ENCODE measurements around the gene MRPS18A.

MRPS18A gene

DNA sequence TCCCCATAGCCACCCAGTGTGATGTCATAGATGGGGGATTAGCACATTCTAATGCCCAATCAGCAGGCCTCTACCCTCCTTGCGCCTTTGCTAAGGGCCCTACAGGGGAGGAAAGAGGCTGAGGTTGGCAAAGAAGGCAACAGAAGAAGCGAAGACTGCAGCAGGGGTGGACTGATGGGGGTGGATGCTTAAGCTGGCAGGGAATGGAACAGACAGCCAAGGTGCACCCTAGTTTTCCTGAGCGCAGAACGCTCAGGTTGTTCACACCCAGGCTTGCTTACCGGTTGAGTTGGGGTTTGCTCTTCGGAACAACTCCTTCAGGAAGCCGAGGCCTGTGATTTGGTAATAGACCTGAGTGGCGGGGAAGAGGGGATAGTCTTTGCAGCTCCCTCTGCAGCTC lies 12.7 kb downstream of the MRPS18A start:
- TF ChIP-seq, protein P1, sequence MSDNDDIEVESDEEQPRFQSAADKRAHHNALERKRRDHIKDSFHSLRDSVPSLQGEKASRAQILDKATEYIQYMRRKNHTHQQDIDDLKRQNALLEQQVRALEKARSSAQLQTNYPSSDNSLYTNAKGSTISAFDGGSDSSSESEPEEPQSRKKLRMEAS (IDR thresholded peaks at IDR 0.05): no peak
- no peak for TF ChIP-seq TEAD4 (IDR thresholded peaks at IDR 0.05)
- TF ChIP-seq, protein P2, sequence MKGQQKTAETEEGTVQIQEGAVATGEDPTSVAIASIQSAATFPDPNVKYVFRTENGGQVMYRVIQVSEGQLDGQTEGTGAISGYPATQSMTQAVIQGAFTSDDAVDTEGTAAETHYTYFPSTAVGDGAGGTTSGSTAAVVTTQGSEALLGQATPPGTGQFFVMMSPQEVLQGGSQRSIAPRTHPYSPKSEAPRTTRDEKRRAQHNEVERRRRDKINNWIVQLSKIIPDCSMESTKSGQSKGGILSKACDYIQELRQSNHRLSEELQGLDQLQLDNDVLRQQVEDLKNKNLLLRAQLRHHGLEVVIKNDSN (IDR thresholded peaks at IDR 0.05): no peak
- TF ChIP-seq CREB1 (IDR thresholded peaks at IDR 0.05; ENCODE audit: low read depth): no peak
- no peak for TF ChIP-seq FOXM1 (IDR thresholded peaks at IDR 0.05; ENCODE audit: borderline replicate concordance, low read depth)
- no peak for TF ChIP-seq TCF12 (IDR thresholded peaks at IDR 0.05; ENCODE audit: low read depth)

DNA sequence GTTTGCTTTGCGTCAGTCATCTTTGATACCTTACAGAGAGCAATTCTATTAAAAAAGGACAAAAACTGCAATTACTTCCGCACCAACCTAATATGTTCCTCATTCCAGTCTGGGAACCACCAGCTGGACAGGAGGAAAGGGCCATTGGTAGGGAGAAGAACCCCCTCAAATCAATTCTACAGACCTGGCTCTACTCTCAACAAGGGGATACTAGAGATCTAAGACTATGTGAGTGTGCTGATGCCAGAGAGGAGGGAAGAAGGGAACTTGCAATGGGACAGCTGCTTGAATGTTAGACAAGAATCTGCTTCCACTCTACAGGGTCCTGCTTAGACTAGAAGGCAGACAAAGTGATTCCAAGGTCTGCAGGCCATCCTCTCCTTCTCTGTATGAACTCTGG lies 13.3 kb downstream of the MRPS18A start:
- TF ChIP-seq ZBTB7A (IDR thresholded peaks at IDR 0.05; ENCODE audit: low read depth): no peak
- TF ChIP-seq TCF12 (IDR thresholded peaks at IDR 0.05; ENCODE audit: low read depth): no peak
- no peak for TF ChIP-seq CEBPB (IDR thresholded peaks at IDR 0.05)
- TF ChIP-seq EP300 (IDR thresholded peaks at IDR 0.05; ENCODE audit: borderline replicate concordance): no peak
- TF ChIP-seq TEAD4 (IDR thresholded peaks at IDR 0.05): no peak
- no peak for TF ChIP-seq EGR1 (IDR thresholded peaks at IDR 0.05)
- no peak for TF ChIP-seq FOXM1 (IDR thresholded peaks at IDR 0.05; ENCODE audit: borderline replicate concordance, low read depth)
- TF ChIP-seq NFIC (IDR thresholded peaks at IDR 0.05): no peak
- TF ChIP-seq, protein P1 (IDR thresholded peaks at IDR 0.05): no peak
- no peak for TF ChIP-seq CREB1 (IDR thresholded peaks at IDR 0.05; ENCODE audit: low read depth)
- no peak for TF ChIP-seq YY1 (IDR thresholded peaks at IDR 0.05; ENCODE audit: low read depth)
- TF ChIP-seq, protein P3, sequence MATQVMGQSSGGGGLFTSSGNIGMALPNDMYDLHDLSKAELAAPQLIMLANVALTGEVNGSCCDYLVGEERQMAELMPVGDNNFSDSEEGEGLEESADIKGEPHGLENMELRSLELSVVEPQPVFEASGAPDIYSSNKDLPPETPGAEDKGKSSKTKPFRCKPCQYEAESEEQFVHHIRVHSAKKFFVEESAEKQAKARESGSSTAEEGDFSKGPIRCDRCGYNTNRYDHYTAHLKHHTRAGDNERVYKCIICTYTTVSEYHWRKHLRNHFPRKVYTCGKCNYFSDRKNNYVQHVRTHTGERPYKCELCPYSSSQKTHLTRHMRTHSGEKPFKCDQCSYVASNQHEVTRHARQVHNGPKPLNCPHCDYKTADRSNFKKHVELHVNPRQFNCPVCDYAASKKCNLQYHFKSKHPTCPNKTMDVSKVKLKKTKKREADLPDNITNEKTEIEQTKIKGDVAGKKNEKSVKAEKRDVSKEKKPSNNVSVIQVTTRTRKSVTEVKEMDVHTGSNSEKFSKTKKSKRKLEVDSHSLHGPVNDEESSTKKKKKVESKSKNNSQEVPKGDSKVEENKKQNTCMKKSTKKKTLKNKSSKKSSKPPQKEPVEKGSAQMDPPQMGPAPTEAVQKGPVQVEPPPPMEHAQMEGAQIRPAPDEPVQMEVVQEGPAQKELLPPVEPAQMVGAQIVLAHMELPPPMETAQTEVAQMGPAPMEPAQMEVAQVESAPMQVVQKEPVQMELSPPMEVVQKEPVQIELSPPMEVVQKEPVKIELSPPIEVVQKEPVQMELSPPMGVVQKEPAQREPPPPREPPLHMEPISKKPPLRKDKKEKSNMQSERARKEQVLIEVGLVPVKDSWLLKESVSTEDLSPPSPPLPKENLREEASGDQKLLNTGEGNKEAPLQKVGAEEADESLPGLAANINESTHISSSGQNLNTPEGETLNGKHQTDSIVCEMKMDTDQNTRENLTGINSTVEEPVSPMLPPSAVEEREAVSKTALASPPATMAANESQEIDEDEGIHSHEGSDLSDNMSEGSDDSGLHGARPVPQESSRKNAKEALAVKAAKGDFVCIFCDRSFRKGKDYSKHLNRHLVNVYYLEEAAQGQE (IDR thresholded peaks at IDR 0.05; ENCODE audit: low read depth): no peak
- no peak for TF ChIP-seq TAF1 (IDR thresholded peaks at IDR 0.05; ENCODE audit: low read depth)
- TF ChIP-seq, protein P2 (IDR thresholded peaks at IDR 0.05): no peak
- TF ChIP-seq RAD21 (IDR thresholded peaks at IDR 0.05; ENCODE audit: low read depth): no peak

DNA sequence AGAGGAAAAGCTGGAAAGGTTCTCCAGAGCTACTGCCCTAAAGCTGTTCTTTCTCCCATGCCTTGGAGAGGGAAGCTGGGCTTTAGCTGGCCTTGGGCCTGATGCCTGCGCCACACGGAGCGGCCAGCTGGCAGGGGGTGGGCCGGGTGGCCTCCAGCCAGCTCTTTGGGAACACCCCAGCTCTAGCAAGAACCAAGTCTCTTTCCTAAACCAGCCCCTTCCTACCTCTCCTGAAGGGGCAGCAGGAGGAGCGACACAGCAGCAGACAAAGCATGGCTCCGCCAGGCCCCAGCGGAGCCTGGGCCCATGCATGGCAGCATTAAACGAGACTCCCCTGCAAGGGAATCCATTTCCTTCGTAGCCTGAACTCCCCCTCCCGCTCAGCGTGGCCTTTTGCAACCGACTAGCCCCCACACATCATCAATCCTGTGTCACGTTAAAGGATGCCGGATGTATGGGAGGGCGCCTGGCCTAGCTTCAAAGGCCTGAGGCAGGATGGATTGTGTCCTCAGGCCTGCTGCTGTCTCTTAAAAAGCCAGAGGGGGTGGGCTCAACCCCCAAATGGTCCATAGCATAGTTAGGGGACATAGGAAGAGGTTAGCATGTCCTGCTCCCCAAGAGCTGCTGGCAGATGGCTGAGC lies 14.0 kb downstream of the MRPS18A start:
- TF ChIP-seq NFIC (IDR thresholded peaks at IDR 0.05) (no peak), TAF1 (IDR thresholded peaks at IDR 0.05; ENCODE audit: low read depth) (no peak), TCF12 (IDR thresholded peaks at IDR 0.05; ENCODE audit: low read depth) (no peak), CEBPB (IDR thresholded peaks at IDR 0.05) (no peak), RAD21 (IDR thresholded peaks at IDR 0.05; ENCODE audit: low read depth) (no peak), EGR1 (IDR thresholded peaks at IDR 0.05) (no peak), TEAD4 (IDR thresholded peaks at IDR 0.05) (no peak), EP300 (IDR thresholded peaks at IDR 0.05; ENCODE audit: borderline replicate concordance) (no peak), ZBTB7A (IDR thresholded peaks at IDR 0.05; ENCODE audit: low read depth) (no peak), YY1 (IDR thresholded peaks at IDR 0.05; ENCODE audit: low read depth) (no peak)
- TF ChIP-seq, protein P2 (IDR thresholded peaks at IDR 0.05): no peak
- TF ChIP-seq, protein P1 (IDR thresholded peaks at IDR 0.05): no peak
- TF ChIP-seq, protein P3 (IDR thresholded peaks at IDR 0.05; ENCODE audit: low read depth): no peak

DNA sequence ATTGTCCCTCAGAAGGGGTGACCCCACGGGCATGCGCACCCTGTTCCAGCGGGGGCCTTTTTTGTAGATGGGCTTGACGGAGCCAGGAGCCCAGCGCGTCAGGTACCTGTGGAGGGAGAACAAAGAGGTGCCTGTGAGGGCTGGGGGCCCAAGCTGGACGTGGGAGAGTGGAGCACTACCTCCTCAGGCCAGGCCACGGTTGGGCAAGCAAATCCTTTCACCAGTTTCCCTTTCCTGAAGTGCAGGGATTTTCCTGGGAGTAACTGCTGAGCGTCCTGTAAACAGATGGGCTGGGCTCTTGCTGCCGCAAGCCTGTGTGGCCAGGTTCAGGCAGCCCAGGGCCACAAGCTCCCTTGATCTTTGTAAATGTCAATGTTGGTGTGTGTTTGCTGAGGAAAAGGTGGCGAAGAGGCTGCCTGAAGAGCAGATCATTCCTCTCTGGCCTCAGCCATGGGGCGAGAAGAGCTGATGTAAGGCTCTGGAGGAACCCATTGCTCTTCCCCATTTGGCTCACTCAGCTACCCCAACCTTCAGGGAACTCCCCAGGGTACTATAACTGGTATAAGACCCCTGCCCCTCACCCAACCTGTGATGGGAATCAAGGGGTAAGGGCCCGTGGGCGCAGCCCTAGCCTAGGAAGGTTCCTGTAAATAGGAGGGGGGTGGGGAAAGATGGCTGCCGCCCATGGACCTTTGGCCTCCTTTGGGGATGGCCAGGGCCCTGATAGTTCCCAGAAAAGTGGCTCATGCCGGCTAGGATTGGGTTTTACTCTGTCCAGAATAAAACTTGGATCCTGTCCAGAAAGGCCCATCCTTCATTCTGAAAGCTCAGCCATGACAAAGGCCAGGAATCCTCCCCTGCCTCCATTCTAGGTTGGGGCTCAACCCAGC lies 15.5 kb downstream of the MRPS18A start:
- TF ChIP-seq EGR1 (IDR thresholded peaks at IDR 0.05) (no peak), NFIC (IDR thresholded peaks at IDR 0.05) (no peak), YY1 (IDR thresholded peaks at IDR 0.05; ENCODE audit: low read depth) (no peak), CEBPB (IDR thresholded peaks at IDR 0.05) (no peak), TCF12 (IDR thresholded peaks at IDR 0.05; ENCODE audit: low read depth) (no peak), EP300 (IDR thresholded peaks at IDR 0.05; ENCODE audit: borderline replicate concordance) (no peak), CREB1 (IDR thresholded peaks at IDR 0.05; ENCODE audit: low read depth) (no peak), FOXM1 (IDR thresholded peaks at IDR 0.05; ENCODE audit: borderline replicate concordance, low read depth) (no peak), TEAD4 (IDR thresholded peaks at IDR 0.05) (no peak), TAF1 (IDR thresholded peaks at IDR 0.05; ENCODE audit: low read depth) (no peak), ZBTB7A (IDR thresholded peaks at IDR 0.05; ENCODE audit: low read depth) (no peak), RAD21 (IDR thresholded peaks at IDR 0.05; ENCODE audit: low read depth) (no peak)
- TF ChIP-seq, protein P1 (IDR thresholded peaks at IDR 0.05): no peak
- TF ChIP-seq, protein P3 (IDR thresholded peaks at IDR 0.05; ENCODE audit: low read depth): no peak
- TF ChIP-seq, protein P2 (IDR thresholded peaks at IDR 0.05): no peak

All from Ishikawa (cell line).